A673 (cell line): ENCODE results near the gene NCBP1. TPM values are rescaled to one million over a fixed set of nuclear protein-coding genes. Genes with fewer than 3 reads are reported as not detected.

Source experiments
- BruUV-seq: library from RNA; stranded (reverse); fragments of 400-500 nt; replicated peaks from 2 replicates; lab custom pipeline; 2021; lab: Mats Ljungman, UMichigan
- CTCF ChIA-PET: fragments of 300-600 bp; sonication (Branson Sonifier 250); formaldehyde crosslinking; loops from one replicate; lab custom pipeline; 2022; ENCODE audit warnings: antibody characterized with exemption; lab: Charles Lee
- POLR2A ChIA-PET: fragments of 300-600 bp; sonication (Branson Sonifier 250); formaldehyde crosslinking; loops from one replicate; lab custom pipeline; 2022; ENCODE audit warnings: antibody characterized with exemption; ENCODE audit not compliant: low non-redundant PET; lab: Charles Lee
- DNase-seq: peaks from one replicate; pipeline ENCODE4 v3.0.0-alpha.2; 2015; ENCODE audit warnings: low spot score
- H3K27ac ChIP-seq: fragments of 200-600 bp; sonication (generic); 2 replicates; pipeline ENCODE4 v1.5.1; 2016; ENCODE audit warnings: mixed run types, low read depth, mild to moderate bottlenecking, mixed read lengths, antibody characterized with exemption, low read length; ENCODE audit not compliant: poor library complexity, severe bottlenecking
- H3K27me3 ChIP-seq: fragments of 200-600 bp; sonication (generic); replicated peaks from 2 replicates; pipeline ENCODE4 v1.6.1; 2017; ENCODE audit warnings: mixed run types, low read depth, mild to moderate bottlenecking, mixed read lengths, antibody characterized with exemption, low read length; ENCODE audit not compliant: insufficient read depth, poor library complexity
- H3K36me3 ChIP-seq: fragments of 200-600 bp; sonication (generic); 2 replicates; pipeline ENCODE4 v1.6.1; 2016; ENCODE audit warnings: mixed run types, mild to moderate bottlenecking, mixed read lengths, antibody characterized with exemption, low read length; ENCODE audit not compliant: insufficient read depth, poor library complexity, severe bottlenecking
- H3K4me1 ChIP-seq: fragments of 200-600 bp; sonication (generic); 2 replicates; pipeline ENCODE4 v1.6.1; 2017; ENCODE audit warnings: mixed run types, mild to moderate bottlenecking, mixed read lengths, antibody characterized with exemption, low read length; ENCODE audit not compliant: insufficient read depth, poor library complexity, severe bottlenecking
- H3K4me3 ChIP-seq: fragments of 200-600 bp; sonication (generic); 2 replicates; pipeline ENCODE4 v1.5.1; 2016; ENCODE audit warnings: low read depth, mixed run types, mild to moderate bottlenecking, mixed read lengths, low read length; ENCODE audit not compliant: poor library complexity, severe bottlenecking
- H3K9me3 ChIP-seq: fragments of 200-600 bp; sonication (generic); 2 replicates; pipeline ENCODE4 v1.6.1; 2016; ENCODE audit warnings: mixed run types, low read depth, mild to moderate bottlenecking, mixed read lengths, antibody characterized with exemption, low read length; ENCODE audit not compliant: poor library complexity, severe bottlenecking
- CTCF ChIP-seq: fragments of 300-800, 200-600 bp; sonication (generic); conservative IDR thresholded peaks from 2 replicates; pipeline ENCODE4 v1.5.1; 2017; ENCODE audit warnings: low read depth, mild to moderate bottlenecking, antibody characterized with exemption, low read length, moderate library complexity, mixed read lengths
- EZH2 ChIP-seq: fragments of 200-600 bp; sonication (generic); IDR thresholded peaks from 2 replicates; pipeline ENCODE4 v1.6.1; 2017; ENCODE audit warnings: borderline replicate concordance, low read depth, mild to moderate bottlenecking, mixed read lengths, antibody characterized with exemption, low read length; ENCODE audit not compliant: poor library complexity, severe bottlenecking
- intact Hi-C: fragments of 100-400 bp; cut with micrococcal nuclease; formaldehyde crosslinking; loops from one replicate; pipeline ENCODE4 v1.10.0; 2022; ENCODE audit not compliant: unreplicated experiment
- total RNA-seq: library from RNA; stranded (reverse); gene quantifications from 2 replicates; pipeline ENCODE4 v1.2.3, GENCODE V29; 2021

Gene NCBP1
- total RNA-seq, 1 experiment from 2014 or later, result 57.9 TPM

- no peak for TF ChIP-seq CTCF
Observed at GRCh38 chr9:97705354-97705950, 71.8 kb downstream of the NCBP1 start.

DNA sequence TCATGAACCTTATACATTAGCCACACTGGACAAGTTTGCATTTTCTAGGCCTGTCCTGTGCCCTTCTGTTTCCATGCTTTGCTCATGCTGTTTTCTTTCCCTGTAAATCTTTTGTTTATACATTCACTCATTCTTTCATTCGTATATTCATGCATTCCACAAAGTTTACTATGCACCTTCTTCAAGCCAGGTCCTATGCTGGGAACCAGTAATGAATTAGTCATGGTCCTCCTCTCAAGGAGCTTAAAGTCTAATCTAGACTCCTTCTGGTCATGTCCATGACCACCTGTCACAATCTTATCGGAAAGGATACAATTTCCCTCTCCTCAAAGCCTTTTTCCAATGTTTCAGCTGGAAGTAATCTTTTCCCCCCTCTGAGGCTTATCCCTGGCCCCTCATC is 72.6 kb downstream of the NCBP1 start:
- Histone ChIP-seq H3K4me3 (no peak overlapping the region), H3K9me3 (no peaks in the 10 kb centered on the region), H3K36me3 (no peaks in the 10 kb centered on the region), H3K27me3 (peaks cover 14% of the 10 kb centered on the region), H3K27ac (no peak overlapping the region), H3K4me1 (no peaks in the 10 kb centered on the region)
- POLR2A ChIA-PET, result no interaction called here
- intact Hi-C loops, result no loop called here
- no peak for DNase-seq
- CTCF ChIA-PET, result no interaction called here
- TF ChIP-seq CTCF (no peak), EZH2 (no peak)
- BruUV-seq, result no TSS peak

More at GRCh38 chr9:97705354-97705950, 71.8 kb downstream of the NCBP1 start:
- no peak overlapping the region for H3K27ac ChIP-seq
- DNase-seq, result no peak
- no TSS peak for BruUV-seq
- H3K36me3 ChIP-seq, result no peaks in the 10 kb centered on the region
- no peaks in the 10 kb centered on the region for H3K4me1 ChIP-seq
- no peak overlapping the region for H3K4me3 ChIP-seq
- POLR2A ChIA-PET, result no interaction called here
- peaks cover 14% of the 10 kb centered on the region for H3K27me3 ChIP-seq
- CTCF ChIA-PET, result no interaction called here
- intact Hi-C loops, result no loop called here
- no peaks in the 10 kb centered on the region for H3K9me3 ChIP-seq

- no peak overlapping the region for H3K27ac ChIP-seq
- H3K36me3 ChIP-seq, result no peaks in the 10 kb centered on the region
- no peak overlapping the region for H3K4me3 ChIP-seq
- H3K9me3 ChIP-seq, result no peaks in the 10 kb centered on the region
- ChIA-PET CTCF (no interaction called here), POLR2A (no interaction called here)
- peak; percentile 68 for DNase-seq
- BruUV-seq, result no TSS peak
- peaks cover 33% of the 10 kb centered on the region for H3K27me3 ChIP-seq
- H3K4me1 ChIP-seq, result no peaks in the 10 kb centered on the region
- TF ChIP-seq EZH2 (no peak), CTCF (peak; percentile 81)
- intact Hi-C loops, result loop anchor here (1.0 to 5.0 kb wide), 2 partner anchors 191 to 552 kb away; no protein-coding TSS in a partner anchor
Observed at GRCh38 chr9:97710356-97711222, 77.0 kb downstream of the NCBP1 start.
